Naive thymus-derived CD8-positive, alpha-beta T cell (primary cell): Measurements from ENCODE around the gene C20orf96. TPM values are rescaled to one million over a fixed set of nuclear protein-coding genes. Genes with fewer than 3 reads are reported as not detected.
A peak's percentile ranks its signal among the peaks of the same experiment; 100 is the strongest.
"Not testable (repeated sequence)": the region's sequence is repeated elsewhere in the genome, so short reads cannot be mapped to it uniquely, and the experiment has no call there.

Source experiments
- ATAC-seq, 2 donors: fragments of 150-1000 bp; cut with Tn5 transposase in 1 of 2; sonication (Bioruptor Pico), chemical (Tn5 transposase) in 1 of 2; 1 replicate in 1 of 2; 2 replicates in 1 of 2; pipeline ENCODE4 v1.10.0; 2021; ENCODE audit warnings: mild to moderate bottlenecking in 2 of 2, moderate library complexity in 2 of 2
- POLR2A ChIA-PET: fragments of 350-600 bp; sonication (Branson Sonifier 250); formaldehyde crosslinking; loops from one replicate; lab custom pipeline; 2021; ENCODE audit warnings: antibody characterized with exemption; lab: Charles Lee
- DNase-seq, 10 donors: peaks; one replicate each; pipeline versions ENCODE4 v3.0.0 to v3.0.0-alpha.2; 2020 to 2022
- H3K27ac Mint-ChIP-seq, 10 donors: one replicate each; pipeline ENCODE4 v1.8.0; 2020 to 2022; ENCODE audit warnings: mild to moderate bottlenecking in 10 of 10, mixed read lengths in 10 of 10, moderate library complexity in 4 of 10, inconsistent platforms in 1 of 10
- H3K27me3 Mint-ChIP-seq, 5 donors: one replicate each; pipeline ENCODE4 v1.8.0; 2021 to 2022; ENCODE audit warnings: mixed read lengths in 5 of 5
- H3K36me3 Mint-ChIP-seq, 3 donors: one replicate each; pipeline ENCODE4 v1.8.0; 2020 to 2022; ENCODE audit warnings: mixed read lengths in 3 of 3, mild to moderate bottlenecking in 2 of 3, inconsistent platforms in 1 of 3
- H3K4me1 Mint-ChIP-seq, 4 donors: one replicate each; pipeline ENCODE4 v1.8.0; 2021 to 2022; ENCODE audit warnings: mixed read lengths in 4 of 4
- H3K4me3 Mint-ChIP-seq, 10 donors: one replicate each; pipeline ENCODE4 v1.8.0; 2020 to 2022; ENCODE audit warnings: mild to moderate bottlenecking in 10 of 10, mixed read lengths in 10 of 10, moderate library complexity in 6 of 10, inconsistent platforms in 1 of 10
- H3K9me3 Mint-ChIP-seq, 9 donors: one replicate each; pipeline ENCODE4 v1.8.0; 2020 to 2022; ENCODE audit warnings: mixed read lengths in 9 of 9, mild to moderate bottlenecking in 3 of 9, inconsistent platforms in 1 of 9, moderate library complexity in 1 of 9
- polyA plus RNA-seq, 3 donors: library from polyadenylated mRNA; unstranded; fragments of 300-500 nt; fragmentation: Illumina TruSeq; gene quantifications; one replicate each; pipeline ENCODE4 v1.2.3, GENCODE V29; 2021
- total RNA-seq, 8 experiments: library from RNA in 2 of 8; stranded (reverse) in 2 of 8; gene quantifications; one replicate each; pipeline ENCODE4 v1.2.3 and lab custom pipeline; 2021 to 2026

Gene C20orf96
- total and polyA plus RNA-seq, 5 experiments from 2014 or later = 0.46 to 5.7 (median 0.80) TPM

- H3K27ac Mint-ChIP-seq = peak overlapping the region in 1 of 10 donors; percentile 18
Measured at GRCh38 chr20:273884-274283, 16.7 kb downstream of the C20orf96 start.

DNA sequence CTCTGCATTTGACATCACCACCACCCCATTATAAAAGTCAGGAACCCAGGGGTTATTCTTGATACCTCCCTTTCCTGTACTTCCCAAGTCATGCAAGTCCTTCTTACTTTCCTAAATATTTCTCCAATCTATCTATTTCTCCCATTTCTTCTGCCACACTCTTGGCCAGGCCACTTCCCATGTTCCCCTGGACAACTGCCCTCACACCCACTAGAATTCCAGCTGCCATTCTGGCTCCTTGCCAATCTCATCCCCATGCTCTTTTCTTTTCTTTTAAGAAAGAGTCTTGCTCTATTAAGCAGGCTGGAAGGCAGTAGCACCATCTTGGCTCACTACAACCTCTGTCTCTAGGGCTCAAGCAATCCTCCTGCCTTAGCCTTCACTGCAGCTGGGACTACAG lies 17.8 kb downstream of the C20orf96 start:
- no peaks in the 10 kb centered on the region for H3K9me3 Mint-ChIP-seq
- no peaks in the 10 kb centered on the region for H3K4me1 Mint-ChIP-seq
- H3K4me3 Mint-ChIP-seq = no peak overlapping the region
- no peaks in the 10 kb centered on the region for H3K27me3 Mint-ChIP-seq
- peak overlapping the region in 1 of 10 donors; percentile 3 for H3K27ac Mint-ChIP-seq
- peaks cover 6 to 11% (median 8%) of the 10 kb centered on the region in 3 donors for H3K36me3 Mint-ChIP-seq
- no peak for ATAC-seq
- POLR2A ChIA-PET = no interaction called here
- no peak for DNase-seq

More at GRCh38 chr20:273884-274283, 16.7 kb downstream of the C20orf96 start:
- no peak for ATAC-seq
- peaks cover 0 to 3% (median 0%) of the 10 kb centered on the region in 4 donors for H3K4me1 Mint-ChIP-seq
- DNase-seq = no peak
- H3K27me3 Mint-ChIP-seq = no peaks in the 10 kb centered on the region
- no peaks in the 10 kb centered on the region for H3K9me3 Mint-ChIP-seq
- POLR2A ChIA-PET = interaction anchor here (0.6 kb wide), 1 partner anchor 24 kb away, joined by 3 read pairs; the partner anchor contains the start of gene ZCCHC3
- H3K36me3 Mint-ChIP-seq = peaks cover 6 to 14% (median 11%) of the 10 kb centered on the region in 3 donors
- H3K4me3 Mint-ChIP-seq = no peak overlapping the region

DNA sequence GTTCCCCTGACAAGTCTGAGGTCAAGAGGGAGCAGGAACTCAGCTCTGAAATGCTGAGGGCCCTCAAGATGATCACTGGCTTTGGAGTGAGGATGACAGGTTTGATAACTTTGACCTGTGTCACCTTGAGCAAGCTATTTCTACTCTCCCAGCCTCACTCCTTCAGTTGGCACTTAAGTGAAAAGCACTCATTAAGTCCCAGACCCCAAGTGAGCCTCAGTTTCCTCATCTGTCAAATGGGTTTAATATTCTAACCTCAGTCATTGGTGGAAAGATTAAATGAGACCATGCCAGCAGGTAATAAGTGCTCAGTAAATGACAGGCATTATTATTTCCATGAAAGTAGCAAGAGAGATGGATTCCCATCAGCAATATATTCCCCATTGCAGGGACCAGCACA lies 19.0 kb downstream of the C20orf96 start:
- peaks cover 4 to 8% (median 6%) of the 10 kb centered on the region in 4 donors for H3K4me1 Mint-ChIP-seq
- POLR2A ChIA-PET = interaction anchor here (0.7 kb wide), 1 partner anchor 11 kb away, joined by 3 read pairs; no protein-coding TSS in a partner anchor
- H3K4me3 Mint-ChIP-seq = no peak overlapping the region
- H3K9me3 Mint-ChIP-seq = no peaks in the 10 kb centered on the region
- H3K27ac Mint-ChIP-seq = peak overlapping the region in 1 of 10 donors; percentile 67
- no peaks in the 10 kb centered on the region for H3K27me3 Mint-ChIP-seq
- DNase-seq (no peak), ATAC-seq (no peak)
- peaks cover 5 to 6% (median 6%) of the 10 kb centered on the region in 3 donors for H3K36me3 Mint-ChIP-seq

DNA sequence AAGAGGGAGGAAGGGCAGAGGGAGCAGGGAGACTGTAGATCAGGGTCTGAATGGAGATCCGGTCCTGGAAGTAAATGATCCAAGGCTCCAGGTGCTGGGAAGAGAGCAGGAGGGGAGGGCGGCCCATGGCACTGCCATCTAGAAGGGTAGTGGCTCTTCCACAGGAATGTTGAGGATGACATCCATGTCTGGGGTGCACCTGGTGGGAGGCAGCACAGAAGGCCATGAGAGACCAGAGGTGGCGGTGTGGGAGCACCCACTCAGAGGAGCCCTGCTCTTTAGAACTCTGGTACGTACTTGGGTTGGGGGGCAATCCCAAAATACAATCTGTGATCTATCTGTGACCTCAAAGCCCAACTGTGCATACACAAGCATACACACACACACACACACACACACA lies 19.5 kb downstream of the C20orf96 start:
- Mint-ChIP-seq H3K9me3 (no peaks in the 10 kb centered on the region), H3K4me3 (no peak overlapping the region), H3K4me1 (peaks cover 7 to 12% (median 9%) of the 10 kb centered on the region in 4 donors), H3K27ac (peak overlapping the region in 1 of 10 donors; percentile 67), H3K36me3 (peaks cover under 1 to 3% (median 2%) of the 10 kb centered on the region in 3 donors), H3K27me3 (no peaks in the 10 kb centered on the region)
- ATAC-seq = no peak
- no peak for DNase-seq
- POLR2A ChIA-PET = interaction anchor here (0.7 kb wide), 1 partner anchor 11 kb away, joined by 3 read pairs; no protein-coding TSS in a partner anchor

DNA sequence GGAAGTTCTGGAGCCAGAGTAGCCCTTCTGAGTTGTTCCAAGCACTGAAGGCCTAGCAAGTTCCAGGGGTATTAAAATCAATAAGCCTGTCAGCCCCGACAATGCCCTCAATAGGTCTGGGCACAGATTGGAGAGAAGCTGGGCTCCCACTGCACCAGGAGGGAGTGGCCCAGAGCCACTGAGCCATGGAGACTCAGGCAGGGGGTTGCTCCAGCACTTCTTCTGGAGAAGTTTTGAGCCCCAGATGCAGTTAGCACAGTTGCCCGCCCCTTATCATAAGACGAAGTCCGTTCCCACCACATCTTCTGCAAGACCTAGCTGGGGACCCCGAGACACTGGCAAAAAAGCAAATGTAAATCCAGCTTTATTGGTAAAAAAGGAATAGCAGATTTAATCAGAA lies 20.0 kb downstream of the C20orf96 start:
- peaks cover 7 to 12% (median 9%) of the 10 kb centered on the region in 4 donors for H3K4me1 Mint-ChIP-seq
- no peaks in the 10 kb centered on the region for H3K9me3 Mint-ChIP-seq
- no peaks in the 10 kb centered on the region for H3K27me3 Mint-ChIP-seq
- H3K36me3 Mint-ChIP-seq = peaks cover 0 to under 1% (median 0%) of the 10 kb centered on the region in 3 donors
- no peak for ATAC-seq
- POLR2A ChIA-PET = no interaction called here
- DNase-seq = peak in 1 of 10 donors; percentile 9
- H3K4me3 Mint-ChIP-seq = no peak overlapping the region
- H3K27ac Mint-ChIP-seq = peak overlapping the region in 1 of 10 donors; percentile 16

GRCh38 chr20:266596-267562 lies 23.7 kb downstream of the C20orf96 start:
- Mint-ChIP-seq H3K27ac (peak overlapping the region in 8 of 10 donors; percentile 1 to 85 (median 52)), H3K36me3 (no peaks in the 10 kb centered on the region), H3K4me3 (peak overlapping the region; percentile 80 to 93 (median 88)), H3K9me3 (no peaks in the 10 kb centered on the region), H3K4me1 (peaks cover 7 to 12% (median 9%) of the 10 kb centered on the region in 4 donors), H3K27me3 (no peaks in the 10 kb centered on the region)
- POLR2A ChIA-PET = interaction anchor here (0.7 to 1.4 kb wide), 4 partner anchors 31 to 63 kb away, joined by 3 to 8 read pairs (median 3); partner anchors contain the start of gene SOX12
- ATAC-seq (peak; percentile 99), DNase-seq (peak; percentile 77 to 94 (median 88))

DNA sequence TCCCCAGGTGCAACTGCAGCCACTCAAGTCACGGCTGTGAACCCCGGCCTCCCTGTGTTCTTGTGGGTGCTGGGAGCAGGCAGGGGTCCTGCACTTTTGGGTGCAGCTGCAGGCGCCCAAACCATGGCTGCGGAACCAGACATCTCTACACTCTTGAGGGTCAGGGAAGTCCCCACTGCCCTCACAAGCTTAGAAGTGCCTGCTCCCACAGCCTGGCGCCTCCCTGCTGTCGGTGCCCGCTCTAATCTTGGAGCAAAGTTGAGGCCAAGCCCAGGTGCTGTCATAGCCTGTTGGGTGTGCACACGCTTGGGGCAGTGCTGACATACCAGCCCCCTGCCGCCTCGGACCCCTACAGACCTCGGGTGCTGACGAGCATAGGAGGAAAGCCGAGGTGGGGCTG lies 26.8 kb downstream of the C20orf96 start:
- H3K4me1 Mint-ChIP-seq = peaks cover 9 to 14% (median 12%) of the 10 kb centered on the region in 4 donors
- no peaks in the 10 kb centered on the region for H3K36me3 Mint-ChIP-seq
- POLR2A ChIA-PET = interaction anchor here (0.6 kb wide), 1 partner anchor 33 kb away, joined by 3 read pairs; the partner anchor contains the start of gene ZCCHC3
- H3K9me3 Mint-ChIP-seq = no peaks in the 10 kb centered on the region
- H3K4me3 Mint-ChIP-seq = no peak overlapping the region
- H3K27ac Mint-ChIP-seq = no peak overlapping the region
- DNase-seq (peak in 1 of 10 donors; percentile 8), ATAC-seq (no peak)
- H3K27me3 Mint-ChIP-seq = no peaks in the 10 kb centered on the region

GRCh38 chr20:259981-260380 lies 30.6 kb downstream of the C20orf96 start:
- POLR2A ChIA-PET = interaction anchor here (1.5 kb wide), 1 partner anchor 71 kb away, joined by 4 read pairs; no protein-coding TSS in a partner anchor
- no peaks in the 10 kb centered on the region for H3K9me3 Mint-ChIP-seq
- H3K4me3 Mint-ChIP-seq = no peak overlapping the region
- H3K27ac Mint-ChIP-seq = no peak overlapping the region
- H3K4me1 Mint-ChIP-seq = peaks cover 2 to 9% (median 4%) of the 10 kb centered on the region in 4 donors
- no peak for DNase-seq
- no peak for ATAC-seq
- peaks cover 0 to 3% (median 0%) of the 10 kb centered on the region in 5 donors for H3K27me3 Mint-ChIP-seq
- no peaks in the 10 kb centered on the region for H3K36me3 Mint-ChIP-seq

DNA sequence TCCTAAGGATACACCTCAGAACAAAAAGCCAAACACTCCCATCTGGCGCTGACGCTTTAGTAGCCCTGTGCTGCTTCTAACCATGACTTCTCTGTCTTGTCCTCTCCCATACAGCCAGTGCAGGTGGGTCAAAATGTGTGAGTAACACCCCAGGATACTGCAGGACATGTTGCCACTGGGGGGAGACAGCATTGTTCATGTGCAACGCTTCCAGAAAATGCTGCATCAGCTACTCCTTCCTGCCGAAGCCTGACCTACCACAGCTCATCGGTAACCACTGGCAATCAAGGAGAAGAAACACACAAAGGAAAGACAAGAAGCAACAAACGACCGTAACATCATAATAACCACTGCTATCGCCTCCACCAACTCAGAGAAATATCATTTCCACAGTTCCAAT lies 31.6 kb downstream of the C20orf96 start:
- POLR2A ChIA-PET = interaction anchor here (1.0 to 1.5 kb wide), 2 partner anchors 67 to 72 kb away, joined by 3 to 4 read pairs; partner anchors contain the start of gene SOX12
- H3K4me3 Mint-ChIP-seq = no peak overlapping the region
- H3K27me3 Mint-ChIP-seq = peaks cover 0 to 3% (median 0%) of the 10 kb centered on the region in 5 donors
- ATAC-seq (peak; percentile 35 to 49), DNase-seq (peak in 1 of 10 donors; percentile 16)
- H3K27ac Mint-ChIP-seq = peak overlapping the region in 1 of 10 donors; percentile 17
- peaks cover 2 to 9% (median 4%) of the 10 kb centered on the region in 4 donors for H3K4me1 Mint-ChIP-seq
- no peaks in the 10 kb centered on the region for H3K36me3 Mint-ChIP-seq
- H3K9me3 Mint-ChIP-seq = no peaks in the 10 kb centered on the region

GRCh38 chr20:258269-258858 lies 32.2 kb downstream of the C20orf96 start:
- H3K36me3 Mint-ChIP-seq = no peaks in the 10 kb centered on the region
- no peak for ATAC-seq

GRCh38 chr20:257419-257818 lies 33.1 kb downstream of the C20orf96 start, which contains the start of gene DEFB132:
TSS of gene DEFB132 (plus strand) at chr20:257724. CDS start at chr20:257779, 55 bp downstream.
- DNase-seq = peak in 1 of 10 donors; percentile 1
- Mint-ChIP-seq H3K4me1 (peaks cover 2 to 9% (median 4%) of the 10 kb centered on the region in 4 donors), H3K36me3 (no peaks in the 10 kb centered on the region), H3K27ac (peak within 1 kb of the TSS in 1 of 10 donors; percentile 78), H3K9me3 (no peaks in the 10 kb centered on the region), H3K27me3 (peaks cover 0 to 3% (median 0%) of the 10 kb centered on the region in 5 donors), H3K4me3 (no peak within 1 kb of the TSS)
- no peak for ATAC-seq
- POLR2A ChIA-PET = no interaction called here

More at GRCh38 chr20:258269-258858, 32.2 kb downstream of the C20orf96 start:
- POLR2A ChIA-PET = interaction anchor here (1.0 to 1.5 kb wide), 2 partner anchors 67 to 73 kb away, joined by 3 to 4 read pairs; partner anchors contain the start of gene SOX12
- Mint-ChIP-seq H3K27ac (peak overlapping the region in 1 of 10 donors; percentile 78), H3K9me3 (no peaks in the 10 kb centered on the region), H3K4me3 (no peak overlapping the region), H3K27me3 (peaks cover 0 to 3% (median 0%) of the 10 kb centered on the region in 5 donors), H3K4me1 (peaks cover 2 to 9% (median 4%) of the 10 kb centered on the region in 4 donors)
- DNase-seq = peak in 1 of 10 donors; percentile 2

DNA sequence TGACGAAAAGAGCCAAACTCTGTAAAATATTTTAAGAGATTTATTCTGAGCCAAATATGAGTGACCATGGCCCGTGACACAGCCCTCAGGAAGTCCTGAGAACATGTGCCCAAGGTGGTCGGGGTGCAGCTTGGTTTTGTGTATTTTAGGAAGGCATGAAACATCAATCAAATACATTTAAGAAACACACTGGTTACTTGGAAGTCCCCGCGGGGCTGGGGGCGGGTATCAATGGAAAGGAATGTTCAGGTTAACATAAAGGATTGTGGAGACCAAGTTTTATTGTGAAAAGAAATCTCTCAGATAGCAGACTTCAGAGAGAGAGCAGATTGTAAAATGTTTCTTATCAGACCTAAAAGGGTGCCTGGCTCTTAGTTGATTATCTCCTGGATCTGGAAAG lies 37.1 kb downstream of the C20orf96 start:
- ATAC-seq, H3K36me3 Mint-ChIP-seq, DNase-seq, POLR2A ChIA-PET, H3K27me3 Mint-ChIP-seq, H3K4me3 Mint-ChIP-seq, H3K9me3 Mint-ChIP-seq: not testable (repeated sequence)
- Mint-ChIP-seq H3K27ac (peak overlapping the region in 1 of 10 donors; percentile 38), H3K4me1 (peaks cover 9 to 13% (median 10%) of the 10 kb centered on the region in 4 donors)
